Caki2 (cell line): Measurements from ENCODE around the gene ADCY3. TPM values are rescaled to one million over a fixed set of nuclear protein-coding genes. Genes with fewer than 3 reads are reported as not detected.

Experiments used
- DNase-seq: peaks from one replicate; pipeline ENCODE4 v3.0.0-alpha.2; 2015; ENCODE audit warnings: low read depth
- in situ Hi-C: cut with HindIII; loops from 2 replicates; pipeline ENCODE4 v1.10.0; 2016; ENCODE audit warnings: low sequenced_read_pairs, low pct_unique_long_range_greater_than_20kb, mixed read lengths
- total RNA-seq: library from RNA; depleted of rRNA; stranded (reverse); fragments of >200 nt; shearing (Covaris generic); gene quantifications from 2 replicates; pipeline ENCODE4 v1.2.3, GENCODE V29; 2014; ENCODE audit warnings: low replicate concordance

The ADCY3 gene
- total RNA-seq, 1 experiment from 2014 or later: 16.9 TPM

DNA sequence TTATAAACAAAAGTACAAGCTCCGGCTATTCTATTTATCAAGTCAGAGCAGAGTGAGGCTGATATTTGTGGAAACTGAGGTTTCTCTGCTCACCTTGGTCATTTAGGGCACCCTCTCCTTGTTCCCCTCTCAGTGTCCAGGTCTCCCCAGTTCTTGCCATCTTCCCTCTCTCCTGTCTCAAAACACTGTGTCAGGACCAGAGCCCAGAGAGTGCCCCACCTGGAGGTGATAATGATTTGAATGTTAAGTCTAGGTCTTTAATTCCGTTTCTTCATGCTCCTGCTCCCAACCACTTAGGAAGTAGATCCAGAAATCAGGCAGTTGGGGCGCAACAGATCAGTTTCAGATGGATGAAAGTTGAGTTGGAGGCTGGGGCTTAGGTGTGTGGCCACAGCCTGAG lies 9.2 kb upstream of the ADCY3 start:
- no peak for DNase-seq
- in situ Hi-C loops: no loop called here

DNA sequence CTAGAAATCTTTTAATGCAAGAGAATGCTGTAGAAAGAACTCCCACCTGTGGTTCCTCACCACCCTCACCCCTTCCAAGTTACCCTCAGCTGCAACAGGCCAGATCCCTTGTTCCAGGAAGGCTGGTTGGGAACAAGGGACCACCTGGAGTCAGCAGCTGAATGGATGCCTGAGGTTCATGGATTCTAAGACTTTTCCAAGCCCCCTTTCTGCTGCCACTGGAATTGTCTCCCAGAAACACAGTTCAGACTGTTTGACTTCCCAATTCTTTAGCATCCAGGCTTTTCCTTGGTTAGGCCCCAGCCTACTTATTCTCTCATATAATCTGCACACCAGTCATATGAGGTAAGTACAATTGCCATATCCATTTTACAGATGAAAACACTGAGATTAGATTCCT lies 8.0 kb upstream of the ADCY3 start:
- in situ Hi-C loops: no loop called here
- no peak for DNase-seq

- no peak for DNase-seq
- in situ Hi-C loops: no loop called here
Measured at GRCh38 chr2:24926602-24927252, 6.7 kb upstream of the ADCY3 start.

DNA sequence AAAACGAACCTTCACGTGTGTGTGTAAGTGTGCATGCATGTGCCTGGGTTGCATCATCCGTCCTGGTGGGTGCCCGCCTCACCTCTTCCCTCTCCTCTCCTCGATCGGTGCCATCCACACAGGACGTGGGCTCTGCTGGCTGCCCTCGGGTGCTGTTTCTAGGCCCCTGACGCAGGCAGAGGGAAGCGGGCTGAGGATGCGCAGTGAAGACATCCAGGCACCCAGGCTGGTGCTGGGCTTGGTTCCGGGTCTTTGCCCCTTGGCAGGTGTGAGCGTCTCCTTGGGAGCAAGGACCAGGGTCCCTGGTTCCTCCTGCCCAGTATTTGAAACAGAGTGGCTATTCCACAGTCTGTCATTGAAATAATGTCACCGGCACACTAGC lies 6.2 kb upstream of the ADCY3 start:
- DNase-seq: no peak
- in situ Hi-C loops: no loop called here

- in situ Hi-C loops: no loop called here
- no peak for DNase-seq
Measured at GRCh38 chr2:24925815-24926214, 5.8 kb upstream of the ADCY3 start.

DNA sequence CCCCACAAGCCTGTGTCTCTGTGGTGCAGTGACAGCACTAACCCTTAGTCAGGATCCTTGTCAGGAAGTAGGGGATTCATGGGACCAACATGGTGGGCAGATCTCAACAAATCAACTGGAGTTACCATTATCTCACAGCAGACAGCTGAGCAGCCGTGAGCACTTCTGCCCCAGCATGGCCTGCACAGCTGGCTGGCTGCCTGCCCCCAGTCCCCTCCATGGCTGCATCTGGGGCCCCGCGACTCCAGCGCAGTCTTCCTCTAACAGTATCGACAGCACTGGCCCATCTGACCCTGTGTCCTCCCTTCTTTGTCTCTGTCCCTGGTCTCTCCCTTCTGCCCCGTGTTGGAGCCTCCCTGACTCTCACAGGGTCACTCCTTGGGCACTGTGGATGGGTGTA lies 4.7 kb upstream of the ADCY3 start:
- in situ Hi-C loops: no loop called here
- no peak for DNase-seq

- in situ Hi-C loops: no loop called here
- no peak for DNase-seq
Measured at GRCh38 chr2:24924266-24924665, 4.2 kb upstream of the ADCY3 start.

DNA sequence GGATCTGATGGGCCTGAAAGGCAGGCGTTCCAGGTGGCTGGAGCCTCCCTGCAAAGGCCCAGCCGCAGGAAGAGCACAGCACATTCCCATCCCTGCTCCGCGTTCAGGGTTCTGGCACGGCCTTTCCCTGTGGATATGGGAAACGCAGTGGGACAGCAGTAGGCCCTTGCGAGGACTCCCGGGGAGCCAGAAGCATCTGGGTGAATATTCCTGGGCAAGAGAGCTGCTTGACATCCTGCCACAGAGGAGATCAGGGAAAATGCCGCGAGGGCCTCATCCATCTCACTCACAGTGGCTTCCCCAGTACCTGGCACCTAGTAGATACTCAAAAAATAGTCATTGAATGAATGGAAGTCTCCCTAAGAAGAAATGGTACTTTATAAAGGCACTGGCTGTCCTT lies 3.1 kb upstream of the ADCY3 start:
- in situ Hi-C loops: no loop called here
- no peak for DNase-seq

DNA sequence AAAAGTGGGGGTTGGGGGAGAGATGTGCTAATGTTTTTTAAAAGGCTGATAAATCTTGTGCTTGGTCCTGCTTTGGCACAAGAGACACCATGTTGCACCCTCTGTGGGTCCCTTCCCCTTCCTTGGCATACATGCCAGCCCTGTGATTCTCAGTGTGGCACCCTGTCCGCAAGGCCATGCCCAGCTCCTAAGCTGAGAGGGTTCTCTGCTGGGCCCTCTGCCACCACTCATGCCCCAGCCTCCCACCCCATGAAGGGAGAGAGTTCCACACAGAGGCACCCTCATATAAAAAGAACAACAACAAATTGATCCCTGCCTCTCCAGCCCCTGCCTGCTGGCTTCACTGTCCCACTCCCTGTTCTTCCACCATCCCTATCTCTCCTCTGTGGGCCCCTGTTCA lies 2.5 kb upstream of the ADCY3 start:
- DNase-seq: no peak
- in situ Hi-C loops: no loop called here

DNA sequence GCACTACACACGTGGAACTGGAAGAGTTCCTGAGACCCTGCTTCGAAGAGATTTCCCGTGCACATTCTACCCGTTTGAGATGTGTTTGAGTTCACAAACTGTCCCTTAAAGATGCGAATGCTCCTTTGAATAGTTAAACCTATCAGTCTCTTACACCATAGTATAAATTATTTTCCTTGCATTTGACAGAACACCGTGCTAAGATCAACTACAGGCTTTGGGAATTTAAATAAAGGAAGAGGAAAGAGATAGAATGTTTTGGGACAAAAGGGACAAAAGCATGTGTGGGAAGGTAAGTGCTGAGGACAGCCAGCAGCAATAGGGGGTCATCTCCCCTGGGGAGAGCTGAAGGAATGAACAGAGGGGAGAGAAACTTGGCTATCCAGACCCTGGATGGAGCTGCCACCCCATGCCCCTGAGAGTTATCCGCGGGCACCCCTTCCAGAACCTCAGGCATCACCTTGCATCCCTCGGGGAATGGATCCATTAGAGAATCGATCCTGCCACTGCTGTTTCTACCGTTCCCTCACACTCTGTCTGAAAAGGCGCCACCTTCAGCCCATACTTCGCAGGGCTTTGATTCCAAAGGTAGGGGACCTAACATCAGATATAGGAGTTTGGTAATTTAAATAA lies 888 bp upstream of the ADCY3 start:
- DNase-seq: peak; percentile 28

GRCh38 chr2:24919506-24920097 lies 435 bp downstream of the ADCY3 start:
- no peak for DNase-seq
- in situ Hi-C loops: no loop called here

More for the DNA sequence above, 888 bp upstream of the ADCY3 start:
- in situ Hi-C loops: no loop called here

- DNase-seq: no peak
- in situ Hi-C loops: no loop called here
Measured at GRCh38 chr2:24919037-24919505, 966 bp downstream of the ADCY3 start.

DNA sequence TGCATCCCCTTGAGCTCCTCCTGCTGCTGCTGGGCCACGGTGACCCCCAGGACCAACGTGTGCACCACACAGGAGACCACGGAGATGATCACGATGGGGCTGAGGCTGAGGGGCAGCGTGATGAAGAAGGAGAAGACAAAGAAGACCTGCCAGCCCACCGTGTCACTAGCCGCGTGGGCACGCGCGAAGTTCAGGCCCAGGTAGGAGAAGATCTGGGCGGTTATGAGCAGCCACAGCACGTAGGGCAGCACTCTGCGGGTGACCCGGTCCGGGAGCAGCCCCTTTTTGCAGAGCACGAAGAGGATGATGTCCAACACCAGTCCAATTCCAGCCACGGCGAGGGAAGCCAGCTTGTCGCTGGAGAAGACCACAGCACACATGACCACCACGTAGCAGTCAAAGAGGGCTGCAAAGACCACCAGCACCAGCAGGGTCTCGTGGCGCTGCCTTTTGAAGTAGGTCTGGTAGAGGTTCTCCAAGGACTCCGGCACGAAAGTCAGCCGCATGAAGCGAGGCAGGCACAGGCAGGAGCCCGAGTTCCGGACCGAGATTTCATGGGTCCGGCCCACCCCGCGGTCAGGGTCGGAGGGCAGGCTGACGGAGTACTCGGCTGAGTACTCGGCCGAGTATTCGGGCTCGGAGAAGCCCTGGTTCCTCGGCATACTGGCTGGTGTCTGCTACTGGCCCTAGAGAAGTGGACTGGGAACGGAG lies 1.6 kb downstream of the ADCY3 start:
- in situ Hi-C loops: no loop called here

DNA sequence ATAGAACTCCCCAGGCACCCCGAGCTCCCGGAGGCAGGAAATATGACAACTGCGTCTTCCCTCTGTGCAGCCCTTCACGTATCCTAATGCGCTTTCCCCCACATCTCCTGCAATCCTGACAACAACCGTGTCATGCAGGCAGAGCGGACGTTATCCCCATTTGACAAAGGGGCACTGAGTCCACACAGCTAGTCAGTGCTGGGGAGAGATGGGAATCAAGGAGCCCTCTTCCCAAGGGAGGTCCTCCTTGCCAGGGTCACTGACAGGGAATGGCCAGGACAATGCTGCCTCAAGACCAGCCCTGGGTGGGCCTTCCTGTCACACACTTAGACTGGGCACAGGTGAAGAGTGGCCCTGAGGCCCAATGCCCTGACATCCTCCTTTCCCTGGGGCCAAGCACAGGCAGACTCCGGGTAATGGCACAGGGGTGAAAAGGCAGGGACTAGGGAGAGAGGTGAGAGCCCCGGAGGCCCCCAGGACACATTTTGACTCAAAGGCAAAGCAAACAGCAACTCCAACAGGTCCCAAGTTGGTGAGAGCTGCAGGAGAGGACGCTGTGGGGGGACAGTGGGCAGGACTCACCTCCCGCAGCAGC lies 2.2 kb downstream of the ADCY3 start:
- DNase-seq: no peak
- in situ Hi-C loops: no loop called here

More for the DNA sequence above, 1.6 kb downstream of the ADCY3 start:
- DNase-seq: no peak

GRCh38 chr2:24917086-24917485 lies 3.0 kb downstream of the ADCY3 start:
- DNase-seq: no peak
- in situ Hi-C loops: no loop called here

DNA sequence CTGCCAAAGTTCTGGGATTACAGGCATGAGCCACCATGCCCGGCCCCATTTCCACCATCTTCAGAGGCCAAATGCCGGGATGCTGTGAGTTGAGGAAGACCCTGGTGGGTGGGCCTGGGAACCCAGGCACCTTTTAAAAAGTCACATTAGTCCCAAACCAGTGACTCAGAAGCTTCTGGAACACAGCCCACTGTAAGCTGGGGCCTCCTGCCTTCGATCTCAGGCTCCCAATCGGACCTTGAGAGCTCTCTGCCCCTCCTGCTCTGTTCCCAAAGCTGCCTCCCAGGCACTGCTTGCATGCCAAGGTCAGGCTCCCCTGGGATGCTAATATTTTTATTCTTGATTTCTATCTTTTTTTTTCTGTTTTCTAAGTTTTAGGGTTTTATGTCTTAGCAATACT lies 4.2 kb downstream of the ADCY3 start:
- DNase-seq: no peak
- in situ Hi-C loops: no loop called here

- DNase-seq: no peak
- in situ Hi-C loops: no loop called here
Measured at GRCh38 chr2:24915175-24915574, 4.9 kb downstream of the ADCY3 start.

DNA sequence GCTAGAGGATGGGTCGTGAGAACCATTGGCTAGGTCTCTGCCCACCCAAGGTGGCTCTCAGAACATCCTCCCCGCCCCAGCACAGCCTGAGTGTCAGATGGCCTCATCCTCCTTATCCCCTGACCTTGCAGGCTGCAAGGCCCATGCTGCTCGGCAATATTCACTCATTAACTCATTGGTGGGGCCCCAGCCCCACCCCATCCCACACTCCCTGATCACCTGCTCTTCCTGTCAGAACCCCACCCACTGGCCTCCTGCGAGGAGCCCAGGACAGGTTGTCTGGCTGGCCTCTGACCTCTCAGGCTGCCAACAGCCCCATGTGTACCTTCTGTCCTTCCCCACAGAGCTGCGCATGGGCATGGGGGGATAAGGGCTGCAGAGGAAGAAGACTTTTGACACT lies 5.3 kb downstream of the ADCY3 start:
- no peak for DNase-seq
- in situ Hi-C loops: no loop called here

DNA sequence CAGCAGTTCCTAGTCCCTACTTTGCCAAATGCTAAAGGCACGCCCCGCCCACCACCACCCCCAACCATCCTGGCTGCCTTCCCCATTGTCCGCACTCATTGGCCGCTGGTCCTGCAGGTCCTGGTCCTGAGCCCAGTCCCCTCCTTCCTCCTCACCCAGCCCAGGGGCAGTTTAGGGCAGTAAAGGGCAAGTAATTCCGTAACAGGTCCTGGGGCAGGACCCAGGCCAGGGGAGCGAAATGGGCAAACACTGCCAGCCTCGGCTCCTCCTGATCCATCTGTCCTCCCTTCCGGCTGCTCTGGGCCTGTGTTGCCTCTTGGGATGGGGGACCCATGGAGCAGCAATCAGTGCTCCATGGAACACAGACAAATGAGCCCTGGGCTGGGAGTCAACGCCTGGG lies 6.1 kb downstream of the ADCY3 start:
- no peak for DNase-seq
- in situ Hi-C loops: no loop called here
